Measurements from ENCODE around the gene C20orf144. TPM values are rescaled to one million over a fixed set of nuclear protein-coding genes. Genes with fewer than 3 reads are reported as not detected.

C20orf144 gene
- total and polyA plus RNA-seq, 9 of the 15 experiments (the other 6 are each of a cell fraction or from before 2014, with no cell fraction given) = 0.04 to 0.23 (median 0.11) TPM; not detected in 2

GRCh38 chr20:33636776-33637175, 25.4 kb upstream of the C20orf144 start:
- ChIA-PET POLR2A (no interaction called here), CTCF (ENCODE audit: low intra/inter-chr PET ratio) (no interaction called here)
- no peak overlapping the region for H3K4me3 ChIP-seq
- H3K9me3 ChIP-seq (replicated peaks; ENCODE audit: control insufficient read depth, insufficient read depth, low read depth, low read length) = no peaks in the 10 kb centered on the region
- FAIRE-seq (no peak), ATAC-seq (no peak), DNase-seq (ENCODE audit: extremely low read depth in 1 of 4, low spot score in 3 of 4) (no peak)
- no peak overlapping the region for H2AFZ ChIP-seq (ENCODE audit: low read depth, low read length)
- no peak overlapping the region for H3K4me2 ChIP-seq (ENCODE audit: insufficient read depth, low read length)
- intact Hi-C loops (cut with micrococcal nuclease) = no loop called here
- TF ChIP-seq RBM14 (IDR thresholded peaks at IDR 0.05; ENCODE audit: borderline replicate concordance, insufficient read depth, low read depth, low read length) (no peak), ZC3H11A (IDR thresholded peaks at IDR 0.05; ENCODE audit: low read depth, low read length) (no peak), CREBBP (IDR thresholded peaks at IDR 0.05; ENCODE audit: low read depth, low read length) (no peak), ARID2 (IDR thresholded peaks at IDR 0.05) (no peak), ZBTB9 (CRISPR knock-in tag; IDR thresholded peaks at IDR 0.05) (no peak), POLR3A (IDR thresholded peaks at IDR 0.05; ENCODE audit: borderline replicate concordance, extremely low read depth, insufficient read depth, insufficient read length) (no peak)
- no peaks in the 10 kb centered on the region for H3K27me3 ChIP-seq (ENCODE audit: control insufficient read depth in 2 of 2, insufficient read depth in 2 of 2, low read length in 2 of 2)
- H4K20me1 ChIP-seq (replicated peaks; ENCODE audit: control insufficient read depth, insufficient read depth, low read length) = no peaks in the 10 kb centered on the region
- no peak overlapping the region for H3K9ac ChIP-seq (ENCODE audit: insufficient read depth in 1 of 2, low read depth in 2 of 2, low read length in 2 of 2)
- BruUV-seq (replicated peaks) = no TSS peak
- H3K4me1 ChIP-seq (replicated peaks in 1 of 2; ENCODE audit: control insufficient read depth in 2 of 2, insufficient read depth in 2 of 2, low read length in 2 of 2) = no peaks in the 10 kb centered on the region
- in situ Hi-C loops (cut with MboI) = no loop called here
- WGBS (ENCODE audit: insufficient coverage, low coverage, missing lambda C conversion rate) = 95% methylated on average over 1 of the region's 1 CpG
- no peak overlapping the region for H3K27ac ChIP-seq (ENCODE audit: extremely low read depth, low read depth, low read length)
- peaks cover 23% of the 10 kb centered on the region for H3K36me3 ChIP-seq (ENCODE audit: control insufficient read depth, insufficient read depth, low read length)
- no peaks in the 10 kb centered on the region for H3K79me2 ChIP-seq (ENCODE audit: control insufficient read depth, insufficient read depth, low read length)
- H3K9me1 ChIP-seq (ENCODE audit: control insufficient read depth, insufficient read depth, low read length) = peaks cover 3% of the 10 kb centered on the region

Measured in K562 (cell line).